DLD1 (cell line): Measurements from ENCODE around the gene PDZD2.

Source experiments
- in situ Hi-C: cut with HindIII; loops from 2 replicates; pipeline ENCODE4 v1.10.0; 2017; ENCODE audit warnings: low sequenced_read_pairs

Gene PDZD2

DNA sequence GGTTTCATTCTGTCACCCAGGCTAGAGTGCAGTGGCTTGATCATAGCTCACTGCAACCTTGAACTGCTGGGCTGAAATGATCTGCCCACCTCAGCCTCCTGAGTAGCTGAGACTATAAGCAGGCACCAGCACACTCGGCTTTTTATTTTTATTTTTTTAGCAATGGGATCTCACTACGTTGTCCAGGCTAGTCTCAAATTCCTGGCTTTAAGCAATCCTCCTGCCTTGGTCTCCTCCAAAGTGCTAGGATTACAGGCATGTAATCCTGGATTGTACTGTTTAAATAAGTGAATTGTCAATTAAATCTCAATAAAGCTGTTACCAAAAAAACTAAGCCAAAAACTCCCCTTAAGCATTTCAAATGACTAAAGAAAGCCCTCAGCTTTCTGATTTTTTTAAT, 516.3 kb downstream of the PDZD2 start:
- in situ Hi-C loops: no loop called here

DNA sequence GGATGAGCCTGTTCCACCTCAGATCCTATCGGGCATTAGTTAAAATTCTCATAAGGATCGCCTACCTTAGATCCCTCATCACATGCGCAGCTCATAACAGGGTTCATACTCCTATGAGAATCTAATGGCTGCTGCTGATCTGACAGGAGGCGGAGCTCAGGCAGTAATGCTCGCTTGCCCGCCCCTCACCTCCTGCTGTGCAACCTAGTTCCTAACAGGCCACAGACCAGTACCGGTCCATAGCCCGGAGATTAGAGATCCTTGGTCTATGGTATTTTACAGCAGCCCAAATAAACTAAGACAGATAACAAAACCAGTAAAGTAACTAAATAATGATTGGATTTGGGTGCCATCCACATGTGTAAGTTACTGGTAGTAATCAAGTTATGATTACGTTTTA, 517.7 kb downstream of the PDZD2 start:
- in situ Hi-C loops: no loop called here

DNA sequence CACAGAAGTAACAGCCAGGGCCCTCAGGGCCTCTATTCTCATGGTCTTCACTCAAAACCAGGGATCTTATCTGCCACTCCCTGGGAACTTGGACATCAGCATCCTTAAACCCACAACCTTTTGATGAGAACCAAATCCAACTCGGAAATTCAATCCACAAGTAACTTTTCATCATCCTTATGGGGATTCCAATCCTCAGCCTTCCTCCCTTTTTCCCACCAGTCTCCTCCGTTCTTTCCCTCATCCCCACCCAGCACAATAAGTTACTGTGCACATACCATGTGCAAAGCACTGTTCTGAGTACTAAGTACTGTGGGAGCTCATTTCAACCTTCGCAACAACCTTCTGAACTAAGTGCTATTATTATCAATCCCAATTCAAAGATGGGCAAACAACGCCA, 518.1 kb downstream of the PDZD2 start:
- in situ Hi-C loops: no loop called here

DNA sequence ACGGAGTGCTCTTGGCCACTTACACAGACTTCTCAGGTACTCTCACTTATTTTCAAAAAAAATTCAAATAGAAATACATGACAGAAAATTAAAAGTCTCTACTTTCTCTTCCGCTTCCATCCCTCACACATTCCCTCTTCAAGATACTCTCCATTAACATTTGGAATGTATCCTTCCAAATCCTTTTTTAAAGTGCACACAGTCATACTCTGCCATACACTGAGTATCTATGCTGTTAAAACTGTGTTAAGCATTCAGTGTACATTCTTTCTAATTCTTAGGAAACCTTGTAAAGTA, 519.7 kb downstream of the PDZD2 start:
- in situ Hi-C loops: no loop called here

DNA sequence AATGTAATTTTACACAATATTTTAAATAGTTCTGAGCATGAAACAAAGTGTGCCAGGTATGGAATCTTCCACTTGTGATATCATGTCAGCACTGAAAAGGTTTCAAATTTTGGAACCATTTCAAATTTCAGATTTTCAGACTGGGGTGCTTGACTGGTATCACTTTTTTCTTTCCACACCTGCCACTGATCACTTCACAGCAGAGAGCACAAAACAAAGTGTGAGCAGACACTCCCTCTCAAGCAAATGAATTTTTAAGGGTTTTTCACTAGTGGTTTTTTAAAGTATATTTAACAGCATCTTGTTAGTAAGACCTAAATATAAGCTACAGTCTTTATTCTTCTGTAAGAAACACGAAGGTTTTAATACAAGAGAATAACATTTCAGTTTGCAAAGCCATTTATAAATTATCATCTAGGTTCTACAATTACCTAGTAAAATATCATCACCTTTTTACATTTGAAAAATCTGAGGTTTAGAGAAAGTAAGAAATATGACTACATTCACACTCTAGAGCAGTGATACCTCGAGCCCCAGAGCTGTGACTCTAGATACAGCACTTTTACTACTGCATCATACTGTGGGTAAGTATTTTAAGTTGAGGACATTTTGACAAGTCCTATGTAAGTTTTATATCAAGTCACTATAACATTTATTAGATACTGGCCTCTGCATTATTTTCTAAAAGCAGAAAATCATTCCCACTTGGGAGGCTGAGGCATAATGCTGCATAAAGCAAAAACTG, 520.6 kb downstream of the PDZD2 start:
- in situ Hi-C loops: no loop called here

DNA sequence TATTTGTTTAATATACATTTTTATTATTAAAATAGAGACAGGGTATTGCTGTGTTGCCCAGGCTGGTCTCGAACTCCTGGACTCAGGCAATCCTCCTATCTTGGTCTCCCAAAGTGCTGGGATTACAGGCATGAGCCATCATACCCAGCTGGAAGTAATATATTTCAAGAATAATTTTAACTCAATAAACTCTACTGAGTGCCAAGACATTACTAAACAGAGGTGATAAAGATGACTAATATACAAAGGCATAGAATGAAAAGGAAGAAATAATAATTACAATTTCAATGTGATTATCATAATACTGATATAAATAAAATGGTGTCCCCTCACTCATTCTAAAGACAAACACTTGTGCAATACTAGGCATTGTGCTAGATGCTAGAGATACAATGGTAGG, 521.3 kb downstream of the PDZD2 start:
- in situ Hi-C loops: no loop called here
